HepG2 (cell line): ENCODE results near the gene EXOC3L4. TPM values are rescaled to one million over a fixed set of nuclear protein-coding genes. Genes with fewer than 3 reads are reported as not detected.

Source experiments
- ATAC-seq: fragments of 200-7000 bp; cut with Tn5 transposase; 3 replicates; pipeline ENCODE4 v1.9.1; 2020; ENCODE audit warnings: mild to moderate bottlenecking, moderate library complexity
- BruUV-seq: library from RNA; stranded (reverse); fragments of 400-500 nt; replicated peaks from 2 replicates; lab custom pipeline; 2021; lab: Mats Ljungman, UMichigan
- CTCF ChIA-PET: fragments of 300-600 bp; formaldehyde crosslinking; extraction: SDS; loops from one replicate; lab custom pipeline; 2021; ENCODE audit warnings: low total read pairs, inconsistent platforms, low intra/inter-chr PET ratio; lab: Yijun Ruan, JAX
- POLR2A ChIA-PET: fragments of 350-600 bp; sonication (Branson Sonifier 250); formaldehyde crosslinking; loops from one replicate; lab custom pipeline; 2020; ENCODE audit warnings: antibody characterized with exemption, inconsistent platforms; lab: Yijun Ruan, JAX
- DNase-seq: peaks from one replicate; pipeline ENCODE4 v3.0.0-alpha.2; 2015; ENCODE audit warnings: low spot score
- FAIRE-seq: peaks from 3 replicates; lab custom pipeline; 2011; peaks lifted over from hg19 to GRCh38; lab: Jason Lieb, UNC
- H2AFZ ChIP-seq: one replicate; pipeline ENCODE4 v1.6.1; 2011; ENCODE audit warnings: low read length, inconsistent platforms
- H3K27ac ChIP-seq: fragments of 300-600 bp; 3 replicates; pipeline ENCODE4 v1.8.0; 2011; ENCODE audit warnings: mixed run types, mild to moderate bottlenecking, mixed read lengths, low read length, inconsistent platforms; ENCODE audit not compliant: insufficient read depth; ENCODE audit errors: extremely low read length
- H3K27me3 ChIP-seq, 2 experiments: fragments of 200-600 bp in 1 of 2; 2 replicates in 1 of 2; 3 replicates in 1 of 2; pipeline versions ENCODE4 v1.6.0 to v1.8.0; 2011; ENCODE audit warnings: low read length in 2 of 2, mild to moderate bottlenecking in 2 of 2, moderate library complexity in 2 of 2, inconsistent platforms in 1 of 2; ENCODE audit not compliant: insufficient read depth in 2 of 2, control insufficient read depth in 1 of 2
- H3K36me3 ChIP-seq, 2 experiments: fragments of 200-600 bp in 1 of 2; replicated peaks in 1 of 2; 2 replicates in 1 of 2; 3 replicates in 1 of 2; pipeline versions ENCODE4 v1.5.1 to v1.8.0; 2011; ENCODE audit warnings: low read length in 2 of 2, inconsistent platforms in 1 of 2; ENCODE audit not compliant: insufficient read depth in 2 of 2, control insufficient read depth in 1 of 2
- H3K4me1 ChIP-seq: 2 replicates; pipeline ENCODE4 v1.5.1; 2012; ENCODE audit warnings: low read length, inconsistent platforms; ENCODE audit not compliant: insufficient read depth
- H3K4me2 ChIP-seq: 2 replicates; pipeline ENCODE4 v1.6.0; 2011; ENCODE audit warnings: low read depth, low read length, inconsistent platforms
- H3K4me3 ChIP-seq, 3 experiments: fragments of 200-600 bp in 1 of 3; sonication (generic), shearing (Covaris generic) in 1 of 3; replicated peaks in 1 of 3; 2 replicates each; pipeline ENCODE4 v1.5.1; 2011 to 2016; ENCODE audit warnings: low read length in 3 of 3, inconsistent platforms in 2 of 3, low read depth in 2 of 3, mild to moderate bottlenecking in 2 of 3, control low read depth in 1 of 3, mixed read lengths in 1 of 3; ENCODE audit not compliant: insufficient read depth in 1 of 3
- H3K79me2 ChIP-seq: one replicate; pipeline ENCODE4 v1.6.1; 2011; ENCODE audit warnings: low read length, inconsistent platforms; ENCODE audit not compliant: insufficient read depth
- H3K9ac ChIP-seq: 2 replicates; pipeline ENCODE4 v1.6.0; 2011; ENCODE audit warnings: mild to moderate bottlenecking, low read depth, low read length, inconsistent platforms; ENCODE audit not compliant: insufficient read depth
- H3K9me3 ChIP-seq: 2 replicates; pipeline ENCODE4 v1.5.1; 2012; ENCODE audit warnings: mild to moderate bottlenecking, low read length
- H4K20me1 ChIP-seq: 2 replicates; pipeline ENCODE4 v1.6.0; 2011; ENCODE audit warnings: inconsistent platforms, mild to moderate bottlenecking, low read length, moderate library complexity; ENCODE audit not compliant: insufficient read depth
- KLF11 ChIP-seq: IDR thresholded peaks from 2 replicates; pipeline ENCODE4 v1.6.1; 2016; ENCODE audit warnings: missing compliant biosample characterization
- ZFP1 ChIP-seq: IDR thresholded peaks from 2 replicates; pipeline ENCODE4 v1.6.1; 2016
- ZNF34 ChIP-seq: sonication (generic); formaldehyde crosslinking; IDR thresholded peaks from 2 replicates; pipeline ENCODE4 v1.4.0; 2020; ENCODE audit warnings: mild to moderate bottlenecking, missing genetic modification reagents, borderline replicate concordance
- WGBS: methylation state at CpG from one replicate; pipeline ENCODE4 v1.1.6; 2017; ENCODE audit warnings: low lambda C conversion rate; 5-methylcytosine and 5-hydroxymethylcytosine counted together
- in situ Hi-C: cut with HindIII; loops from 2 replicates; pipeline ENCODE4 v1.10.0; 2017; ENCODE audit warnings: low pct_unique_long_range_greater_than_20kb; ENCODE audit not compliant: extremely low pct_ligation_motif_present
- intact Hi-C: fragments of 100-400 bp; cut with micrococcal nuclease; formaldehyde crosslinking; loops from one replicate; pipeline ENCODE4 v1.10.0; 2022; ENCODE audit not compliant: unreplicated experiment
- polyA plus RNA-seq, 8 experiments: library from polyadenylated mRNA; depleted of rRNA in 3 of 8; stranded (reverse) in 7 of 8; unstranded in 1 of 8; fragments of >200 nt; fragmentation: Illumina TruSeq in 4 of 8; extraction: Trizol in 4 of 8; gene quantifications; 2 replicates each; pipeline versions ENCODE4 v1.2.1 to v1.2.3, GENCODE V29; 2011 to 2016; ENCODE audit warnings: low read depth in 4 of 8, missing spikeins in 1 of 8, mixed read lengths in 1 of 8; ENCODE audit not compliant: insufficient read depth in 1 of 8
- total RNA-seq, 5 experiments: library from RNA; depleted of rRNA; stranded (reverse); fragments of >200 nt; fragmentation: Illumina TruSeq; extraction: Trizol; gene quantifications; 2 replicates each; pipeline ENCODE4 v1.2.3, GENCODE V29; 2016; ENCODE audit warnings: low read depth in 1 of 5
- TF ChIP-seq, protein P1 (sequence below): sonication (generic); formaldehyde crosslinking; IDR thresholded peaks from 2 replicates; pipeline ENCODE4 v1.4.0; 2020; ENCODE audit warnings: mild to moderate bottlenecking, missing genetic modification reagents
- TF ChIP-seq, protein P2 (sequence below): sonication (generic); formaldehyde crosslinking; IDR thresholded peaks from 2 replicates; pipeline ENCODE4 v1.5.0; 2020; ENCODE audit warnings: mild to moderate bottlenecking, missing genetic modification reagents

EXOC3L4 gene
- total and polyA plus RNA-seq, 2 of the 13 experiments (the other 11 are each of a cell fraction or from before 2014, with no cell fraction given): 11.8 to 27.0 TPM

GRCh38 chr14:103134919-103135318 lies 40.4 kb downstream of the EXOC3L4 start:
- H3K4me1 ChIP-seq: peaks cover 40% of the 10 kb centered on the region

More at GRCh38 chr14:103134919-103135318, 40.4 kb downstream of the EXOC3L4 start:
- no TSS peak for BruUV-seq
- no peak for FAIRE-seq
- no peak overlapping the region for H3K27ac ChIP-seq
- POLR2A ChIA-PET: interaction anchor here (0.9 kb wide), 1 partner anchor 110 kb away, joined by 3 read pairs; no protein-coding TSS in a partner anchor
- no peak overlapping the region for H3K9ac ChIP-seq
- in situ Hi-C loops: no loop called here
- ATAC-seq: no peak; the same call in 2 of the 3 replicates
- CTCF ChIA-PET: no interaction called here
- no peak for TF ChIP-seq KLF11 (CRISPR knock-in tag)
- no peak for TF ChIP-seq ZNF34
- TF ChIP-seq ZFP1: no peak
- TF ChIP-seq, protein P1, sequence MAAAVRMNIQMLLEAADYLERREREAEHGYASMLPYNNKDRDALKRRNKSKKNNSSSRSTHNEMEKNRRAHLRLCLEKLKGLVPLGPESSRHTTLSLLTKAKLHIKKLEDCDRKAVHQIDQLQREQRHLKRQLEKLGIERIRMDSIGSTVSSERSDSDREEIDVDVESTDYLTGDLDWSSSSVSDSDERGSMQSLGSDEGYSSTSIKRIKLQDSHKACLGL (CRISPR knock-in tag): no peak
- TF ChIP-seq, protein P2, sequence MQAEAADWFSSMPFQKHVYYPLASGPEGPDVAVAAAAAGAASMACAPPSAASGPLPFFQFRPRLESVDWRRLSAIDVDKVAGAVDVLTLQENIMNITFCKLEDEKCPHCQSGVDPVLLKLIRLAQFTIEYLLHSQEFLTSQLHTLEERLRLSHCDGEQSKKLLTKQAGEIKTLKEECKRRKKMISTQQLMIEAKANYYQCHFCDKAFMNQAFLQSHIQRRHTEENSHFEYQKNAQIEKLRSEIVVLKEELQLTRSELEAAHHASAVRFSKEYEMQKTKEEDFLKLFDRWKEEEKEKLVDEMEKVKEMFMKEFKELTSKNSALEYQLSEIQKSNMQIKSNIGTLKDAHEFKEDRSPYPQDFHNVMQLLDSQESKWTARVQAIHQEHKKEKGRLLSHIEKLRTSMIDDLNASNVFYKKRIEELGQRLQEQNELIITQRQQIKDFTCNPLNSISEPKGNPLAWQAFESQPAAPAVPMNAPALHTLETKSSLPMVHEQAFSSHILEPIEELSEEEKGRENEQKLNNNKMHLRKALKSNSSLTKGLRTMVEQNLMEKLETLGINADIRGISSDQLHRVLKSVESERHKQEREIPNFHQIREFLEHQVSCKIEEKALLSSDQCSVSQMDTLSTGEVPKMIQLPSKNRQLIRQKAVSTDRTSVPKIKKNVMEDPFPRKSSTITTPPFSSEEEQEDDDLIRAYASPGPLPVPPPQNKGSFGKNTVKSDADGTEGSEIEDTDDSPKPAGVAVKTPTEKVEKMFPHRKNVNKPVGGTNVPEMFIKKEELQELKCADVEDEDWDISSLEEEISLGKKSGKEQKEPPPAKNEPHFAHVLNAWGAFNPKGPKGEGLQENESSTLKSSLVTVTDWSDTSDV (CRISPR knock-in tag): no peak
- TF ChIP-seq, all 625 proteins: peak for 0
- WGBS: 85% methylated on average over 9 of the region's 14 CpGs
- H3K4me3 ChIP-seq: no peak overlapping the region
- no peaks in the 10 kb centered on the region for H3K9me3 ChIP-seq
- DNase-seq: no peak
- peaks cover 2 to 26% of the 10 kb centered on the region in 2 experiments; a peak in 3 of 5 replicates for H3K27me3 ChIP-seq
- H3K79me2 ChIP-seq: no peaks in the 10 kb centered on the region
- no peak overlapping the region for H2AFZ ChIP-seq
- no peaks in the 10 kb centered on the region; the same call in 1 of the 2 replicates for H4K20me1 ChIP-seq
- no peak overlapping the region for H3K4me2 ChIP-seq
- H3K36me3 ChIP-seq: no peaks in the 10 kb centered on the region
- intact Hi-C loops: no loop called here
